GM18519 (cell line): ENCODE measurements around the gene ALKBH4.

ENCODE experiments used
- ATAC-seq: cut with Tn5 transposase; IDR thresholded peaks from one replicate; pipeline ENCODE4 v1.9.1; 2021; ENCODE audit warnings: mild to moderate bottlenecking, moderate library complexity; ENCODE audit not compliant: unreplicated experiment, low FRiP score

The ALKBH4 gene

GRCh38 chr7:102407910-102408309 lies 56.8 kb downstream of the ALKBH4 start:
- no peak for ATAC-seq
